ENCODE data around the gene VCP. TPM values are rescaled to one million over a fixed set of nuclear protein-coding genes. Genes with fewer than 3 reads are reported as not detected.

Gene VCP
- total RNA-seq, 2 experiments from 2014 or later = 218 to 245 TPM

DNA sequence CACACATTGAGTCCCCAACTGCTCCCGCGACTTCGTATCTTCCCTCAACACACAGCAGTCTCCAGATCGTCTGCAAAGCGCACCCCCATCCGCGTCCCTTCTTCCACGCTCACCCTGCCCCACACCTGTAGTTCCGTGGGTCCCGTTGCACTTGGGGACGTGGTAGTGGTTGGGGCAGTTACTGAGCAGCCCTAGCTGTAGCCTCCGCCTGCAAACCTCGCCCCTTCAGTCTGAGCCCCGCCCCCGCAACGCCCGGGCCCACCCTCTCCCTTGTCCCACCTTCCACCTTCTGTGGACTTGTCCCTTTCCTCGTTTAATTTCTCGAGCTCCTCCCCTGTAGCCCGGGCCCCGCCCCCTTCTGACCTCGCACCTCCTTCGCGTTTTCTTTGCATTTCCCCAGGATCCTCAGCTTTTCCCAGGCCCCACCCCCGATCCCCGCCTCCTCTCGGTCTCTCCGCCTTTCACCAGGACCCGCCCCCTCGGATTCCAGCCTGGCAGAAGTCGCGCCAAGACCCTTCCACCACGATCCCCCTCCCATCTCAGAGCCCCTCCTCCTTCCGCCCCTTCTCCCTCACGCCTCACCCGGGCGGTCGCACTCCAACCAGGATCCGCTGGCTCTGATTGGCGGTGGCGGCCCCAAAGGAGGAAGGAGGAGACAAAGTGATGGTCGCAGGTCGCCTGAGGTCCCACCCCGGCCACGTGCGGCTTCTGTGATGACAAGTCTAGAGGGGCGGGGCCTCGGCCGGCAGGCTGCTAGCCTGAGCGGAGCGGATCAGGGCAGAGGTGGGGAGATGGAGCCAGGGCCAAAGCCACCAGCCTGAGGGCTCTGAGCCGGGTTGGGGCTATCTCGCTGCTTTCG is 43.5 kb upstream of the VCP start, which contains the start of gene ATOSB:
Gene ATOSB, minus strand, starts transcription at position 183 of the 859 bp plus-strand sequence. CDS start 7,588 bp downstream, outside the sequence.
- peaks cover 6% of the 10 kb centered on the region for H3K36me3 Mint-ChIP-seq (ENCODE audit: low read depth)
- CTCF ChIA-PET = interaction anchor here (1.4 to 5.3 kb wide), 7 partner anchors 12 to 438 kb away, joined by 6 to 28 read pairs (median 12); partner anchors contain the start of genes PIGO, STOML2 and UNC13B
- H3K4me1 Mint-ChIP-seq (ENCODE audit: low read depth) = peaks cover 53% of the 10 kb centered on the region
- ATAC-seq (ENCODE audit: poor library complexity) = peak; percentile 52
- peak within 1 kb of the TSS; percentile 94 for H3K4me3 Mint-ChIP-seq
- TF ChIP-seq, protein P1, sequence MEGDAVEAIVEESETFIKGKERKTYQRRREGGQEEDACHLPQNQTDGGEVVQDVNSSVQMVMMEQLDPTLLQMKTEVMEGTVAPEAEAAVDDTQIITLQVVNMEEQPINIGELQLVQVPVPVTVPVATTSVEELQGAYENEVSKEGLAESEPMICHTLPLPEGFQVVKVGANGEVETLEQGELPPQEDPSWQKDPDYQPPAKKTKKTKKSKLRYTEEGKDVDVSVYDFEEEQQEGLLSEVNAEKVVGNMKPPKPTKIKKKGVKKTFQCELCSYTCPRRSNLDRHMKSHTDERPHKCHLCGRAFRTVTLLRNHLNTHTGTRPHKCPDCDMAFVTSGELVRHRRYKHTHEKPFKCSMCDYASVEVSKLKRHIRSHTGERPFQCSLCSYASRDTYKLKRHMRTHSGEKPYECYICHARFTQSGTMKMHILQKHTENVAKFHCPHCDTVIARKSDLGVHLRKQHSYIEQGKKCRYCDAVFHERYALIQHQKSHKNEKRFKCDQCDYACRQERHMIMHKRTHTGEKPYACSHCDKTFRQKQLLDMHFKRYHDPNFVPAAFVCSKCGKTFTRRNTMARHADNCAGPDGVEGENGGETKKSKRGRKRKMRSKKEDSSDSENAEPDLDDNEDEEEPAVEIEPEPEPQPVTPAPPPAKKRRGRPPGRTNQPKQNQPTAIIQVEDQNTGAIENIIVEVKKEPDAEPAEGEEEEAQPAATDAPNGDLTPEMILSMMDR (IDR thresholded peaks at IDR 0.05) = no peak
- intact Hi-C loops (cut with DNase I, micrococcal nuclease) = loop anchor here (1.0 to 10.0 kb wide), 10 partner anchors 13 to 766 kb away; partner anchors contain the start of genes CREB3 (in 1 of the 2), ENHO (in 1 of the 2), FANCG (in 1 of the 2) and HINT2 (in 1 of the 2)
- H3K9me3 Mint-ChIP-seq = no peaks in the 10 kb centered on the region
- Histone ChIP-seq H3K36me3 (ENCODE audit: insufficient read depth, low read length) (no peaks in the 10 kb centered on the region), H3K27me3 (ENCODE audit: control insufficient read depth in 1 of 2, insufficient read depth in 2 of 2, low read length in 2 of 2) (no peaks in the 10 kb centered on the region), H3K4me3 (ENCODE audit: low read length) (peak within 1 kb of the TSS; percentile 66), H3K27ac (ENCODE audit: low read depth in 1 of 2, low read length in 2 of 2) (peak within 1 kb of the TSS; percentile 81 to 83), H3K9me3 (ENCODE audit: control insufficient read depth in 1 of 2, insufficient read depth in 1 of 2, low read length in 2 of 2) (no peaks in the 10 kb centered on the region), H3K4me1 (ENCODE audit: insufficient read depth, low read length) (peaks cover 55% of the 10 kb centered on the region)
- DNase-seq = peak; percentile 83 to 97 (median 90)
- POLR2A ChIA-PET = interaction anchor here (0.5 to 6.8 kb wide), 10 partner anchors 12 to 438 kb away, joined by 3 to 46 read pairs (median 4); partner anchors contain the start of genes FANCG, PIGO, STOML2 and UNC13B
- H3K27ac Mint-ChIP-seq = peak within 1 kb of the TSS; percentile 79
- H3K27me3 Mint-ChIP-seq = no peaks in the 10 kb centered on the region

DNA sequence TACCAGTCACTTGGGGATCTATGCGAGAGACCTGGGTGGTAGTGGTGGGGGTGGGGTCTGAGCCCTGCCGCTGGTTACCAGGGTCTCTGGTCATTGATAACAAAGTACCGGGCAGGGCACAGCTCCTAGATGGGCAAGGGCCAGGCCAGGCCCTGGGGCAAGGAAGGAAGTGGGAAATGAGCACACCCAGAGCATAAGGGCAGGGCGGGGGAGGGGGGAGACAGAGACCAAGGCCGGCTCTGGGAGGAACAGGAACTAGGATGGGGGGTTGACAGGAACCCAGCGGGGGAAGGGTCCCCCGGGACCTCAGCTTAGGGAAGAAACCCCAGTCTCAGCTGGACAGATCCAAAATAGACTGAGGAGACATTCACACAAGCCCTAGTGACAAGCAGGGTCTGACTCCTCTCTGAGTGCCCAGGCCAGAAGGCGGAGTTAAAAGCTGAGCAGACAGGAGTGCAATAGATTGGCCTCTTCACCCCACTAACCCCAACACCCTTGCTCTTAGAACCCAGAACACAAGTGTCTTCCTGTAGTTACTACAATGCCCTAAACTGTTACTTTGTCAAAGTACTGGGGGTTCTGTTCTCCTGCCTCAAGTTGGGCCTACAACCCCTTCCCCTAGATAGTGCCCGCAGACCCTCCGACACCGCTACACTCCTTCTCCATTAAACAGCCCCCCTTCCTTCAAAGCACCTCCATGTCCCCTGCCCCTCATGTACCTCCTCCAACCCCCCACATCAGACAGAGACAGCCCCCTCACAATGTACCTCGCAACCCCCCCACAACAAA is 42.6 kb upstream of the VCP start:
- peak overlapping the region; percentile 81 to 83 for H3K27ac ChIP-seq (ENCODE audit: low read depth in 1 of 2, low read length in 2 of 2)
- TF ChIP-seq, protein P1 (IDR thresholded peaks at IDR 0.05) = no peak
- H3K36me3 ChIP-seq (ENCODE audit: insufficient read depth, low read length) = no peaks in the 10 kb centered on the region
- ATAC-seq (ENCODE audit: poor library complexity) (no peak), DNase-seq (peak in 6 of 14 experiments; percentile 13 to 71 (median 50))
- H3K27me3 ChIP-seq (ENCODE audit: control insufficient read depth in 1 of 2, insufficient read depth in 2 of 2, low read length in 2 of 2) = no peaks in the 10 kb centered on the region
- intact Hi-C loops (cut with DNase I, micrococcal nuclease) = loop anchor here (1.0 to 10.0 kb wide), 9 partner anchors 12 to 767 kb away; partner anchors contain the start of genes SPAG8 (in 2 of the 2), CREB3 (in 1 of the 2), ENHO (in 1 of the 2) and FANCG (in 1 of the 2)
- Mint-ChIP-seq H3K9me3 (no peaks in the 10 kb centered on the region), H3K4me3 (peak overlapping the region; percentile 94), H3K36me3 (ENCODE audit: low read depth) (peaks cover 6% of the 10 kb centered on the region), H3K4me1 (ENCODE audit: low read depth) (peaks cover 62% of the 10 kb centered on the region), H3K27ac (peak overlapping the region; percentile 79), H3K27me3 (no peaks in the 10 kb centered on the region)
- peaks cover 64% of the 10 kb centered on the region for H3K4me1 ChIP-seq (ENCODE audit: insufficient read depth, low read length)
- ChIA-PET POLR2A (interaction anchor here (0.7 to 6.8 kb wide), 9 partner anchors 12 to 103 kb away, joined by 3 to 46 read pairs (median 5); partner anchors contain the start of genes FANCG, PIGO, STOML2 and UNC13B), CTCF (interaction anchor here (1.5 to 5.3 kb wide), 6 partner anchors 12 to 215 kb away, joined by 5 to 28 read pairs (median 11); partner anchors contain the start of genes PIGO and STOML2)
- peak overlapping the region; percentile 66 for H3K4me3 ChIP-seq (ENCODE audit: low read length)
- no peaks in the 10 kb centered on the region for H3K9me3 ChIP-seq (ENCODE audit: control insufficient read depth in 1 of 2, insufficient read depth in 1 of 2, low read length in 2 of 2)
